HEK293 (cell line): ENCODE results near the gene NATD1.

ENCODE experiments used
- GLI2 ChIP-seq: fragments of 450-650 bp; formaldehyde crosslinking; IDR thresholded peaks from 2 replicates; pipeline ENCODE4; 2017; ENCODE audit warnings: missing biosample characterization, missing genetic modification characterization, low read depth, borderline replicate concordance
- GLI4 ChIP-seq: fragments of 450-650 bp; formaldehyde crosslinking; IDR thresholded peaks from 2 replicates; pipeline ENCODE4 v1.5.1; 2016; ENCODE audit warnings: missing biosample characterization, missing genetic modification characterization
- HOXA7 ChIP-seq: sonication (generic); formaldehyde crosslinking; IDR thresholded peaks from 2 replicates; pipeline ENCODE4 v1.8.1; 2022; ENCODE audit warnings: missing genetic modification reagents, borderline replicate concordance
- KLF10 ChIP-seq: fragments of 450-650 bp; IDR thresholded peaks from 2 replicates; pipeline ENCODE4 v1.5.1; 2018; ENCODE audit warnings: missing biosample characterization, mild to moderate bottlenecking, missing genetic modification characterization
- OVOL3 ChIP-seq: fragments of 450-650 bp; formaldehyde crosslinking; IDR thresholded peaks from 2 replicates; pipeline ENCODE4 v1.5.1; 2016; ENCODE audit warnings: missing biosample characterization, missing genetic modification characterization
- REPIN1 ChIP-seq: fragments of 450-650 bp; formaldehyde crosslinking; IDR thresholded peaks from 2 replicates; pipeline ENCODE4 v1.5.1; 2017; ENCODE audit warnings: missing biosample characterization, missing genetic modification characterization, low read depth
- SALL2 ChIP-seq: fragments of 450-650 bp; formaldehyde crosslinking; IDR thresholded peaks from 2 replicates; pipeline ENCODE4 v1.5.0; 2017; ENCODE audit warnings: missing biosample characterization, mild to moderate bottlenecking, missing genetic modification characterization, borderline replicate concordance
- ZBTB1 ChIP-seq: fragments of 450-650 bp; formaldehyde crosslinking; IDR thresholded peaks from 2 replicates; pipeline ENCODE4 v1.5.1; 2016; ENCODE audit warnings: missing biosample characterization, missing genetic modification characterization
- ZFP3 ChIP-seq: fragments of 450-650 bp; formaldehyde crosslinking; IDR thresholded peaks from 2 replicates; pipeline ENCODE4 v1.5.1; 2016; ENCODE audit warnings: low read depth, missing biosample characterization, missing genetic modification characterization
- ZFP69B ChIP-seq: fragments of 450-650 bp; formaldehyde crosslinking; IDR thresholded peaks from 2 replicates; pipeline ENCODE4 v1.5.1; 2016; ENCODE audit warnings: missing biosample characterization, missing genetic modification characterization
- ZNF155 ChIP-seq: fragments of 450-650 bp; formaldehyde crosslinking; IDR thresholded peaks from 2 replicates; pipeline ENCODE4 v1.5.1; 2016; ENCODE audit warnings: missing biosample characterization, missing genetic modification characterization
- ZNF157 ChIP-seq: fragments of 450-650 bp; formaldehyde crosslinking; IDR thresholded peaks from 2 replicates; pipeline ENCODE4 v1.5.1; 2016; ENCODE audit warnings: missing biosample characterization, missing genetic modification characterization
- ZNF2 ChIP-seq: fragments of 450-650 bp; formaldehyde crosslinking; IDR thresholded peaks from 2 replicates; pipeline ENCODE4 v1.5.1; 2016; ENCODE audit warnings: missing biosample characterization, missing genetic modification characterization
- ZNF211 ChIP-seq: fragments of 450-650 bp; formaldehyde crosslinking; IDR thresholded peaks from 2 replicates; pipeline ENCODE4 v1.5.1; 2016; ENCODE audit warnings: low read depth, missing biosample characterization, missing genetic modification characterization
- ZNF221 ChIP-seq: fragments of 450-650 bp; formaldehyde crosslinking; IDR thresholded peaks from 2 replicates; pipeline ENCODE4 v1.5.1; 2017; ENCODE audit warnings: missing biosample characterization, missing genetic modification characterization, borderline replicate concordance
- ZNF24 ChIP-seq: fragments of 450-650 bp; formaldehyde crosslinking; IDR thresholded peaks from 2 replicates; pipeline ENCODE4 v1.5.1; 2016; ENCODE audit warnings: missing biosample characterization, missing genetic modification characterization
- ZNF292 ChIP-seq: fragments of 450-650 bp; formaldehyde crosslinking; IDR thresholded peaks from 2 replicates; pipeline ENCODE4 v1.5.1; 2016; ENCODE audit warnings: low read depth, missing biosample characterization, missing genetic modification characterization, borderline replicate concordance
- ZNF311 ChIP-seq: fragments of 450-650 bp; formaldehyde crosslinking; IDR thresholded peaks from 2 replicates; pipeline ENCODE4 v1.5.1; 2017; ENCODE audit warnings: missing biosample characterization, missing genetic modification characterization, borderline replicate concordance
- ZNF391 ChIP-seq: fragments of 450-650 bp; formaldehyde crosslinking; IDR thresholded peaks from 2 replicates; pipeline ENCODE4 v1.5.1; 2016; ENCODE audit warnings: low read depth, missing biosample characterization, missing genetic modification characterization, borderline replicate concordance
- ZNF394 ChIP-seq: fragments of 450-650 bp; formaldehyde crosslinking; IDR thresholded peaks from 2 replicates; pipeline ENCODE4 v1.5.1; 2016; ENCODE audit warnings: missing biosample characterization, missing genetic modification characterization, mild to moderate bottlenecking, moderate library complexity, borderline replicate concordance
- ZNF521 ChIP-seq: fragments of 450-650 bp; formaldehyde crosslinking; IDR thresholded peaks from 2 replicates; pipeline ENCODE4 v1.5.1; 2017; ENCODE audit warnings: missing biosample characterization, mild to moderate bottlenecking, missing genetic modification characterization
- ZNF555 ChIP-seq: fragments of 450-650 bp; formaldehyde crosslinking; conservative IDR thresholded peaks from 2 replicates; pipeline ENCODE4 v1.5.1; 2017; ENCODE audit warnings: missing biosample characterization, mild to moderate bottlenecking, missing genetic modification characterization, inconsistent platforms
- ZNF558 ChIP-seq: fragments of 450-650 bp; formaldehyde crosslinking; IDR thresholded peaks from 2 replicates; pipeline ENCODE4 v1.5.1; 2016; ENCODE audit warnings: missing biosample characterization, missing genetic modification characterization
- ZNF596 ChIP-seq: fragments of 450-650 bp; IDR thresholded peaks from 2 replicates; pipeline ENCODE4 v1.5.0; 2018; ENCODE audit warnings: missing biosample characterization, mild to moderate bottlenecking, missing genetic modification characterization, moderate library complexity
- ZNF660 ChIP-seq: fragments of 450-650 bp; IDR thresholded peaks from 2 replicates; pipeline ENCODE4 v1.5.1; 2018; ENCODE audit warnings: missing biosample characterization, mild to moderate bottlenecking, missing genetic modification characterization
- ZNF664 ChIP-seq: fragments of 450-650 bp; formaldehyde crosslinking; IDR thresholded peaks from 2 replicates; pipeline ENCODE4 v1.5.1; 2016; ENCODE audit warnings: missing biosample characterization, missing genetic modification characterization
- ZNF670 ChIP-seq: fragments of 450-650 bp; formaldehyde crosslinking; IDR thresholded peaks from 2 replicates; pipeline ENCODE4 v1.5.1; 2016; ENCODE audit warnings: missing biosample characterization, missing genetic modification characterization, low read depth
- ZNF792 ChIP-seq: fragments of 450-650 bp; formaldehyde crosslinking; IDR thresholded peaks from 2 replicates; pipeline ENCODE4 v1.5.1; 2016; ENCODE audit warnings: missing biosample characterization, missing genetic modification characterization
- ZNF830 ChIP-seq: fragments of 450-650 bp; IDR thresholded peaks from 2 replicates; pipeline ENCODE4 v1.5.0; 2018; ENCODE audit warnings: missing biosample characterization, missing genetic modification characterization, low read depth, mild to moderate bottlenecking, moderate library complexity
- ZNF843 ChIP-seq: fragments of 450-650 bp; formaldehyde crosslinking; IDR thresholded peaks from 2 replicates; pipeline ENCODE4 v1.5.1; 2016; ENCODE audit warnings: missing biosample characterization, missing genetic modification characterization
- TF ChIP-seq, protein P1 (sequence below): sonication (generic); formaldehyde crosslinking; IDR thresholded peaks from 2 replicates; pipeline ENCODE4 v1.8.1; 2022; ENCODE audit warnings: mild to moderate bottlenecking, moderate library complexity, missing genetic modification reagents
- TF ChIP-seq, protein P2 (sequence below): fragments of 450-650 bp; formaldehyde crosslinking; conservative IDR thresholded peaks from 2 replicates; pipeline ENCODE4 v1.5.1; 2016; ENCODE audit warnings: low read depth, missing biosample characterization, missing genetic modification characterization
- TF ChIP-seq, protein P3 (sequence below): fragments of 450-650 bp; formaldehyde crosslinking; IDR thresholded peaks from 2 replicates; pipeline ENCODE4 v1.5.1; 2016; ENCODE audit warnings: missing biosample characterization, missing genetic modification characterization

The NATD1 gene

DNA sequence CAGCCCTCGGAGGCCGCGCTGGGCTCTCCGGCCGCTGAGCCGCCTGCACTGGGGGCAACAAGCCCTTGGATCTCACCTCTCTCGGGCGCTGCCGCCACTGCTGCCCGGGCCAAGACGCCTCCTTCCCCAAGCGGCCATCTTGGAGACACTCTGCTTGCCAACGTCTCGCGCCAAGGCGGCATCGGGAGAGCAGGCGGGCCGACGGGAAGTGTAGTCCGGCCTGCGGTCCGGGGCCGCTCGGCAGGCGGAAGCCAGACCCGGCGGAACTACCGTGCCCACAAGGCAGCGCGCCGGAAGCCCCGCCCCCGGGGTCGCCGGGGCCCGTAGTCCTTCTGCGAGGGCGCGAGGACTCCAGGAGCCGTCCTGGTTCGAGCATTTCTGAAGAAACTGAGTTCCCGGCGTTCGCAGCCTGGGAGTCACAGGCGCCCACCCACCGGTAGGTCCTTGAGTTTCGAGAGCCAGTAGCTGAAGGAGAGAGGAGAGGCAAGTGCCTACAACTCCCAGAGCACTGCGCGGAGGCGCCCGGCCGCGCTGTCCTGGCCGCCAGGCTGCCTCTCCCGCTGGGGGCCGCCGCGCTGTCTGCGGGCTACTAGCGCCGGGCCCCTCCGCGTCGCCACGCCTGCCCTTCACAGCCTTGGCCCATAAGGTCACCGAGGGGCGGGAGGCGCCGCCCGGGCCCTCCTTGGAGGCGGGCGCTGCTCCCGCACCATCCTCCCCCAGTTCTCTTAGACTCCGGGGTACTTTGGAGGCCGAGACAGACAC is 39.0 kb downstream of the NATD1 start, which contains the start of gene TMEM11 (continued):
- TF ChIP-seq, protein P1, sequence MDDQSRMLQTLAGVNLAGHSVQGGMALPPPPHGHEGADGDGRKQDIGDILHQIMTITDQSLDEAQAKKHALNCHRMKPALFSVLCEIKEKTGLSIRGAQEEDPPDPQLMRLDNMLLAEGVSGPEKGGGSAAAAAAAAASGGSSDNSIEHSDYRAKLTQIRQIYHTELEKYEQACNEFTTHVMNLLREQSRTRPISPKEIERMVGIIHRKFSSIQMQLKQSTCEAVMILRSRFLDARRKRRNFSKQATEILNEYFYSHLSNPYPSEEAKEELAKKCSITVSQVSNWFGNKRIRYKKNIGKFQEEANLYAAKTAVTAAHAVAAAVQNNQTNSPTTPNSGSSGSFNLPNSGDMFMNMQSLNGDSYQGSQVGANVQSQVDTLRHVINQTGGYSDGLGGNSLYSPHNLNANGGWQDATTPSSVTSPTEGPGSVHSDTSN (CRISPR knock-in tag), result no peak; the same call in 1 of the 2 replicates
- TF ChIP-seq ZNF843 (tag by site-specific recombination) (0 out of 2 replicates have a peak, but pooled peaks have one; percentile 40), ZNF792 (tag by site-specific recombination) (no peak), KLF10 (tag by site-specific recombination) (peak; percentile 53; the same call in 1 of the 2 replicates), ZBTB1 (tag by site-specific recombination) (no peak), HOXA7 (CRISPR knock-in tag) (no peak), ZNF555 (tag by site-specific recombination) (no peak), ZNF157 (no peak), ZNF830 (no peak), ZNF211 (tag by site-specific recombination) (no peak), OVOL3 (tag by site-specific recombination) (0 out of 2 replicates have a peak, but pooled peaks have one; percentile 2), ZNF391 (tag by site-specific recombination) (no peak; the same call in 1 of the 2 replicates), ZFP3 (tag by site-specific recombination) (no peak), ZNF311 (tag by site-specific recombination) (no peak), REPIN1 (tag by site-specific recombination) (no peak), ZNF558 (no peak), SALL2 (no peak), ZNF664 (tag by site-specific recombination) (no peak), ZNF221 (tag by site-specific recombination) (no peak), ZNF2 (tag by site-specific recombination) (no peak), GLI2 (tag by site-specific recombination) (no peak), ZFP69B (no peak), ZNF660 (peak; percentile 22; the same call in 1 of the 2 replicates), ZNF292 (no peak), GLI4 (peak; percentile 81; the same call in 1 of the 2 replicates), ZNF521 (no peak), ZNF24 (no peak), ZNF155 (no peak), ZNF394 (peak; percentile 53; the same call in 1 of the 2 replicates), ZNF596 (tag by site-specific recombination) (peak; percentile 45; the same call in 1 of the 2 replicates), ZNF670 (no peak)
- TF ChIP-seq, protein P2, sequence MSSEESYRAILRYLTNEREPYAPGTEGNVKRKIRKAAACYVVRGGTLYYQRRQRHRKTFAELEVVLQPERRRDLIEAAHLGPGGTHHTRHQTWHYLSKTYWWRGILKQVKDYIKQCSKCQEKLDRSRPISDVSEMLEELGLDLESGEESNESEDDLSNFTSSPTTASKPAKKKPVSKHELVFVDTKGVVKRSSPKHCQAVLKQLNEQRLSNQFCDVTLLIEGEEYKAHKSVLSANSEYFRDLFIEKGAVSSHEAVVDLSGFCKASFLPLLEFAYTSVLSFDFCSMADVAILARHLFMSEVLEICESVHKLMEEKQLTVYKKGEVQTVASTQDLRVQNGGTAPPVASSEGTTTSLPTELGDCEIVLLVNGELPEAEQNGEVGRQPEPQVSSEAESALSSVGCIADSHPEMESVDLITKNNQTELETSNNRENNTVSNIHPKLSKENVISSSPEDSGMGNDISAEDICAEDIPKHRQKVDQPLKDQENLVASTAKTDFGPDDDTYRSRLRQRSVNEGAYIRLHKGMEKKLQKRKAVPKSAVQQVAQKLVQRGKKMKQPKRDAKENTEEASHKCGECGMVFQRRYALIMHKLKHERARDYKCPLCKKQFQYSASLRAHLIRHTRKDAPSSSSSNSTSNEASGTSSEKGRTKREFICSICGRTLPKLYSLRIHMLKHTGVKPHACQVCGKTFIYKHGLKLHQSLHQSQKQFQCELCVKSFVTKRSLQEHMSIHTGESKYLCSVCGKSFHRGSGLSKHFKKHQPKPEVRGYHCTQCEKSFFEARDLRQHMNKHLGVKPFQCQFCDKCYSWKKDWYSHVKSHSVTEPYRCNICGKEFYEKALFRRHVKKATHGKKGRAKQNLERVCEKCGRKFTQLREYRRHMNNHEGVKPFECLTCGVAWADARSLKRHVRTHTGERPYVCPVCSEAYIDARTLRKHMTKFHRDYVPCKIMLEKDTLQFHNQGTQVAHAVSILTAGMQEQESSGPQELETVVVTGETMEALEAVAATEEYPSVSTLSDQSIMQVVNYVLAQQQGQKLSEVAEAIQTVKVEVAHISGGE (tag by site-specific recombination), result peak; percentile 77
- TF ChIP-seq, protein P3, sequence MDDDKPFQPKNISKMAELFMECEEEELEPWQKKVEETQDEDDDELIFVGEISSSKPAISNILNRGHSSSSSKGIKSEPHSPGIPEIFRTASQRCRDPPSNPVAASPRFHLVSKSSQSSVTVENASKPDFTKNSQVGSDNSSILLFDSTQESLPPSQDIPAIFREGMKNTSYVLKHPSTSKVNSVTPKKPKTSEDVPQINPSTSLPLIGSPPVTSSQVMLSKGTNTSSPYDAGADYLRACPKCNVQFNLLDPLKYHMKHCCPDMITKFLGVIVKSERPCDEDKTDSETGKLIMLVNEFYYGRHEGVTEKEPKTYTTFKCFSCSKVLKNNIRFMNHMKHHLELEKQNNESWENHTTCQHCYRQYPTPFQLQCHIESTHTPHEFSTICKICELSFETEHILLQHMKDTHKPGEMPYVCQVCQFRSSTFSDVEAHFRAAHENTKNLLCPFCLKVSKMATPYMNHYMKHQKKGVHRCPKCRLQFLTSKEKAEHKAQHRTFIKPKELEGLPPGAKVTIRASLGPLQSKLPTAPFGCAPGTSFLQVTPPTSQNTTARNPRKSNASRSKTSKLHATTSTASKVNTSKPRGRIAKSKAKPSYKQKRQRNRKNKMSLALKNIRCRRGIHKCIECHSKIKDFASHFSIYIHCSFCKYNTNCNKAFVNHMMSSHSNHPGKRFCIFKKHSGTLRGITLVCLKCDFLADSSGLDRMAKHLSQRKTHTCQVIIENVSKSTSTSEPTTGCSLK (tag by site-specific recombination), result no peak
